Measurements from ENCODE around the gene CCDC83. TPM values are rescaled to one million over a fixed set of nuclear protein-coding genes. Genes with fewer than 3 reads are reported as not detected.

Gene CCDC83
- total RNA-seq, 2 experiments from 2014 or later, result not detected

DNA sequence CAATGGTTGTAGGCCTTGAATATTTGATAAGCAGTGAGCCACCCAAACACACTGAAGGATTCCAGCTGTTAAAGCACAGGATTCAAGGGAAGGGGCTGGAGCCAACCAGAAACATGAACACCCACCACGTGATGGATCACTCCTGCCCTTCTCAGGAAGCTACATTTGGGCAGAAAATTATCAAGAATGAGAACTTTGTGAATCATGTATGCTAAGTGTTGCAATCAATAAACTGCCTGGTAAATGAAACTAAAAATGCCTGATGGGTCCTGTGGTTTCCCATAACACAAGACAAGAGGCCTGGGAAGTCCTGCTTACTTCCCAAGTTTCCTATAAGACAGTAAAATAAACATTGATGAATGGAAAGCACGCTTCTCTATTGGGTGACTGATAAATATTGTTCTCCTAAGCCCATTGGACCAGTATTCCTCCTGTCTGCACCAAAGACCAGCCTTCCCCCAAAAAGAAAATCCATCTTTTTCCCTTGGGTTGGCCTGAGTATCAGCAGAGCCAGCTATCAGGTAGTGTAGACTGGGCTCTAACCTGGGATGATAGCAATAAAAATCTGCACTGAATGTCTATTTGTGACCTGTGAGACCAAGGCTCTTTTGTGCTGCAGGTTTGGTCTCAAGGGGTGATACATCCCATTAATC is 98.4 kb downstream of the CCDC83 start:
- intact Hi-C loops (cut with micrococcal nuclease), result no loop called here
- H3K27ac Mint-ChIP-seq, result no peak overlapping the region
- DNase-seq, result no peak

DNA sequence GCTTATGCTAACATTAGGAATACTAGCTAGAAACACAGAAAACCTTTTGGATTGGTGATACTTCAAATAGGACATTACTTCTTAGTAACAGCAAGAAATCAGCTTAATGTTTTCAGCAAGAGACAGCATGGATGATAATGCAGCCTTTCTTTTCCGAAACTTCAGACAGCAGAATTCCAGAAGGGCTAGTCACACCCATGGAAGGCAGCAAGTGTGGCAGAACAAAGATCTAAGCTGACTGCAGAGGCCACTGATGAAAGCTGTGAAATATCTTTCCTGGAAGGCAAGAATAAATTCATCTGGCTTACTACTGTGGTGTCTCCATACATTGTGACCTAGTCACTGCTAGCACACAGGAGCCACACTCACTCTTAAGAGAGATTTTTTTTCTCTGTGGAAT is 100.3 kb downstream of the CCDC83 start:
- Mint-ChIP-seq H3K27ac (no peak overlapping the region), H3K4me1 (ENCODE audit: low read depth) (peaks cover 1% of the 10 kb centered on the region), H3K27me3 (no peaks in the 10 kb centered on the region), H3K4me3 (no peak overlapping the region), H3K9me3 (peaks cover 28% of the 10 kb centered on the region), H3K36me3 (ENCODE audit: low read depth) (peaks cover 74% of the 10 kb centered on the region)
- POLR2A ChIA-PET, result no interaction called here
- TF ChIP-seq CTCF (IDR thresholded peaks at IDR 0.05), result no peak
- ATAC-seq, result no peak
- CTCF ChIA-PET, result interaction anchor here (0.9 to 1.2 kb wide), 3 partner anchors 11 to 100 kb away, joined by 3 read pairs; partner anchors contain the start of gene CCDC83
- DNase-seq, result no peak
- intact Hi-C loops (cut with micrococcal nuclease), result no loop called here

More for the DNA sequence above, 98.4 kb downstream of the CCDC83 start:
- ChIA-PET POLR2A (no interaction called here), CTCF (no interaction called here)
- Mint-ChIP-seq H3K36me3 (ENCODE audit: low read depth) (peaks cover 58% of the 10 kb centered on the region), H3K4me3 (no peak overlapping the region), H3K9me3 (peaks cover 31% of the 10 kb centered on the region), H3K4me1 (ENCODE audit: low read depth) (peaks cover 8% of the 10 kb centered on the region), H3K27me3 (no peaks in the 10 kb centered on the region)
- ATAC-seq, result no peak
- no peak for TF ChIP-seq CTCF (IDR thresholded peaks at IDR 0.05)

DNA sequence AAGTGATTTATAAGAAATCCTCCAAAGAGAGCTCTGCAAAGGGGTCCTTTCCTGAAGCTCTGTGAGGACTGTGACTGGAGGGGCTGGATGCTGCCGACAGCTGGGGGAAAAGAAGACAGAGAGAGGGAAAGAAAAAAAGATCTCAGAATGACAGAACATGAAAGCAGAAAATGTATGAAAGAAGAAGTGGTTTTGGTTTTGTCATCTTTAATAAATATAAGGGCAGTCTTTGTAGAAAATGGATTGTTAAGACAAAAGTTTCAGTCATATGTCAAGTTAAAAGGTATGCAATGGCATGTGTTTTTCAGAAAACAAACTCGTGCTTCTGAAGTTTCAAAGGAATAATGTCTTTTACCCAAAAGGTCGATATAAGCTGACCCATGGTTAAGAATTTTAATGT is 105.5 kb downstream of the CCDC83 start:
- Mint-ChIP-seq H3K36me3 (ENCODE audit: low read depth) (peaks cover 82% of the 10 kb centered on the region), H3K9me3 (no peaks in the 10 kb centered on the region), H3K27ac (peak overlapping the region; percentile 70), H3K4me1 (ENCODE audit: low read depth) (peaks cover 10% of the 10 kb centered on the region), H3K4me3 (no peak overlapping the region), H3K27me3 (no peaks in the 10 kb centered on the region)
- TF ChIP-seq CTCF (IDR thresholded peaks at IDR 0.05), result no peak
- no peak for ATAC-seq
- no peak for DNase-seq
- ChIA-PET CTCF (interaction anchor here (1.4 kb wide), 1 partner anchor 59 kb away, joined by 4 read pairs; no protein-coding TSS in a partner anchor), POLR2A (no interaction called here)
- intact Hi-C loops (cut with micrococcal nuclease), result no loop called here

GRCh38 chr11:85961130-85961529 is 105.9 kb downstream of the CCDC83 start:
- DNase-seq, result no peak
- no peaks in the 10 kb centered on the region for H3K9me3 Mint-ChIP-seq
- H3K27me3 Mint-ChIP-seq, result no peaks in the 10 kb centered on the region
- CTCF ChIA-PET, result interaction anchor here (1.4 to 1.5 kb wide), 2 partner anchors 15 to 59 kb away, joined by 4 read pairs; no protein-coding TSS in a partner anchor
- POLR2A ChIA-PET, result no interaction called here
- TF ChIP-seq CTCF (IDR thresholded peaks at IDR 0.05), result no peak
- peaks cover 10% of the 10 kb centered on the region for H3K4me1 Mint-ChIP-seq (ENCODE audit: low read depth)
- no peak overlapping the region for H3K4me3 Mint-ChIP-seq
- H3K36me3 Mint-ChIP-seq (ENCODE audit: low read depth), result peaks cover 81% of the 10 kb centered on the region
- intact Hi-C loops (cut with micrococcal nuclease), result no loop called here
- no peak for ATAC-seq
- peak overlapping the region; percentile 40 for H3K27ac Mint-ChIP-seq

DNA sequence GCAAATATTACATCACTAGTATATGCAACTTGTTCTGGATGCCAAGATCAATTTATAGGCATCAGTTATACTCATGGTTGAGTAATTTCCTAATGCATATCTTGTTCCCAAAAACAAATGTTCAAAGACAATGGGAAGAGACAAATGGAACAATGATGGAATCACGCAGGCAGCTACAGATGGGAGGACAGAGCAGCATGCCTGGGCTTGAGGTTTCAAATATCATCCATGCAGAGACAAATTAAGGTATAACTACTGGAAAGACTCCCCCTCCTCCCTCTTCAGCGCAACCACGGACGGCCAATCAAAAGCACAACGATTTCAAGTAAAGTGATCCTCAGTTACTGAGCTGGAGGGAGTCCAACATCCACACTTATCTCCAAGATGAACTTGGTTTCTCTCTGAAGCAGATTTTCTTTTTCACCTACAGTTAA is 106.8 kb downstream of the CCDC83 start:
- peaks cover 10% of the 10 kb centered on the region for H3K4me1 Mint-ChIP-seq (ENCODE audit: low read depth)
- TF ChIP-seq CTCF (IDR thresholded peaks at IDR 0.05), result no peak
- H3K9me3 Mint-ChIP-seq, result no peaks in the 10 kb centered on the region
- H3K27ac Mint-ChIP-seq, result no peak overlapping the region
- DNase-seq (no peak), ATAC-seq (no peak)
- POLR2A ChIA-PET, result interaction anchor here (0.6 kb wide), 1 partner anchor 39 kb away, joined by 3 read pairs; no protein-coding TSS in a partner anchor
- H3K27me3 Mint-ChIP-seq, result no peaks in the 10 kb centered on the region
- CTCF ChIA-PET, result interaction anchor here (1.4 to 1.5 kb wide), 2 partner anchors 14 to 58 kb away, joined by 4 read pairs; no protein-coding TSS in a partner anchor
- intact Hi-C loops (cut with micrococcal nuclease), result no loop called here
- H3K36me3 Mint-ChIP-seq (ENCODE audit: low read depth), result peaks cover 77% of the 10 kb centered on the region
- H3K4me3 Mint-ChIP-seq, result no peak overlapping the region

Data from activated CD8-positive, alpha-beta T cell treated with anti-CD3 and anti-CD28 coated beads for 36 hours (primary cell).